ENCODE measurements around the gene KIAA0040. TPM values are rescaled to one million over a fixed set of nuclear protein-coding genes. Genes with fewer than 3 reads are reported as not detected.

Gene KIAA0040
- total and polyA plus RNA-seq, 10 of the 15 experiments (the other 5 are each of a cell fraction or from before 2014, with no cell fraction given), result 7.6 to 47.7 (median 23.5) TPM

- TF ChIP-seq ZNF592 (IDR thresholded peaks at IDR 0.05) (no peak), HSF1 (IDR thresholded peaks at IDR 0.05; ENCODE audit: low read depth, low read length) (no peak), BCL11A (IDR thresholded peaks at IDR 0.05; ENCODE audit: low read depth, low read length) (no peak), ZBTB33 (IDR thresholded peaks at IDR 0.05) (no peak)
Measured at GRCh38 chr1:175145899-175146528, 46.6 kb downstream of the KIAA0040 start (continued).
